GM23338 (cell line): ENCODE data around the gene FASTKD2. TPM values are rescaled to one million over a fixed set of nuclear protein-coding genes. Genes with fewer than 3 reads are reported as not detected.

Experiments
- ATAC-seq: fragments of 200-7000 bp; cut with Tn5 transposase; 3 replicates; pipeline ENCODE4 v1.9.1; 2020
- DNase-seq: peaks from one replicate; pipeline ENCODE4 v3.0.0-alpha.2; 2015; ENCODE audit warnings: low spot score
- H2AFZ ChIP-seq: fragments of 200-600 bp; sonication (generic); 2 replicates; pipeline ENCODE4 v1.8.0; 2016; ENCODE audit warnings: antibody characterized with exemption, mild to moderate bottlenecking, moderate library complexity
- H3F3A ChIP-seq: fragments of 200-600 bp; sonication (generic); replicated peaks from 2 replicates; pipeline ENCODE4 v1.8.0; 2017; ENCODE audit warnings: antibody characterized with exemption, mixed run types, low read depth
- H3K27ac ChIP-seq: fragments of 200-600 bp; sonication (generic); 2 replicates; pipeline ENCODE4 v1.6.1; 2016; ENCODE audit warnings: low read depth
- H3K27me3 ChIP-seq: fragments of 200-600 bp; sonication (generic); 2 replicates; pipeline ENCODE4 v1.8.0; 2016; ENCODE audit warnings: mild to moderate bottlenecking, mixed run types, moderate library complexity; ENCODE audit not compliant: insufficient read depth
- H3K36me3 ChIP-seq: fragments of 200-600 bp; sonication (generic); 2 replicates; pipeline ENCODE4 v1.8.0; 2016; ENCODE audit warnings: mild to moderate bottlenecking; ENCODE audit not compliant: insufficient read depth
- H3K4me1 ChIP-seq: fragments of 200-600 bp; sonication (generic); 2 replicates; pipeline ENCODE4 v1.8.0; 2016; ENCODE audit warnings: mild to moderate bottlenecking, moderate library complexity; ENCODE audit not compliant: insufficient read depth
- H3K4me2 ChIP-seq: fragments of 200-600 bp; sonication (generic); 2 replicates; pipeline ENCODE4 v1.7.1; 2017; ENCODE audit warnings: mixed run types
- H3K4me3 ChIP-seq: fragments of 200-600 bp; sonication (generic); 2 replicates; pipeline ENCODE4 v1.6.1; 2016; ENCODE audit warnings: mixed run types
- H3K79me2 ChIP-seq: fragments of 200-600 bp; sonication (generic); replicated peaks from 2 replicates; pipeline ENCODE4 v1.8.0; 2017; ENCODE audit warnings: mild to moderate bottlenecking; ENCODE audit not compliant: insufficient read depth
- H3K9me2 ChIP-seq: fragments of 200-600 bp; sonication (generic); 2 replicates; pipeline ENCODE4 v1.8.0; 2017; ENCODE audit not compliant: insufficient read depth
- H4K20me1 ChIP-seq: fragments of 200-600 bp; sonication (generic); replicated peaks from 2 replicates; pipeline ENCODE4 v1.8.0; 2017; ENCODE audit warnings: mild to moderate bottlenecking; ENCODE audit not compliant: insufficient read depth
- H3K27ac Mint-ChIP-seq: 2 replicates; pipeline ENCODE4 v1.8.0; 2020; ENCODE audit warnings: inconsistent platforms, mild to moderate bottlenecking, moderate library complexity, mixed read lengths
- H3K27me3 Mint-ChIP-seq: 3 replicates; pipeline ENCODE4 v1.8.0; 2022; ENCODE audit warnings: low read depth, mild to moderate bottlenecking, moderate library complexity, mixed read lengths, inconsistent platforms; ENCODE audit not compliant: insufficient read depth, poor library complexity
- H3K36me3 Mint-ChIP-seq: 3 replicates; pipeline ENCODE4 v1.8.0; 2021; ENCODE audit warnings: low read depth, mild to moderate bottlenecking, inconsistent platforms, moderate library complexity, mixed read lengths
- H3K4me1 Mint-ChIP-seq: 3 replicates; pipeline ENCODE4 v1.8.0; 2020; ENCODE audit warnings: mild to moderate bottlenecking, inconsistent platforms, mixed read lengths
- H3K4me3 Mint-ChIP-seq: 3 replicates; pipeline ENCODE4 v1.8.0; 2021; ENCODE audit warnings: moderate library complexity, mild to moderate bottlenecking, inconsistent platforms, mixed read lengths
- H3K9me3 Mint-ChIP-seq: 3 replicates; pipeline ENCODE4 v1.8.0; 2020; ENCODE audit warnings: moderate library complexity, mild to moderate bottlenecking, inconsistent platforms, mixed read lengths
- EZH2 ChIP-seq: fragments of 200-600 bp; sonication (generic); IDR thresholded peaks from one replicate; pipeline ENCODE4 v1.8.0; 2017; ENCODE audit warnings: antibody characterized with exemption, mild to moderate bottlenecking, low read depth; ENCODE audit not compliant: unreplicated experiment
- POLR2AphosphoS5 ChIP-seq: IDR thresholded peaks from 2 replicates; pipeline ENCODE4 v1.6.1; 2016; ENCODE audit warnings: antibody characterized with exemption, low read depth
- ZNF331 ChIP-seq: fragments of 250-450 bp; sonication (Bioruptor Pico); IDR thresholded peaks from 2 replicates; pipeline ENCODE4 v1.5.0; 2020; ENCODE audit warnings: low read depth, mild to moderate bottlenecking, moderate library complexity
- polyA plus RNA-seq: library from polyadenylated mRNA; unstranded; fragments of >200 nt; fragmentation: Nextera tagmentation; extraction: Ambion mirVana; gene quantifications from 2 replicates; pipeline ENCODE4 v1.2.1, GENCODE V29; 2016
- total RNA-seq: library from RNA; depleted of rRNA; stranded (reverse); fragments of >200 nt; shearing (Covaris generic); gene quantifications from 2 replicates; pipeline ENCODE4 v1.2.3, GENCODE V29; 2014
- TF ChIP-seq, protein P1 (sequence below): fragments of 250-450 bp; sonication (Bioruptor Pico); IDR thresholded peaks from 2 replicates; pipeline ENCODE4 v1.5.0; 2020; ENCODE audit warnings: mild to moderate bottlenecking, moderate library complexity
- TF ChIP-seq, protein P2 (sequence below), 2 experiments: fragments of 200-600 bp in 1 of 2; sonication (generic) in 1 of 2; conservative IDR thresholded peaks; 2 replicates each; pipeline versions ENCODE4 v1.5.1 to v1.6.1; 2016 to 2017; ENCODE audit warnings: antibody characterized with exemption in 2 of 2, low read depth in 2 of 2, mild to moderate bottlenecking in 2 of 2, moderate library complexity in 1 of 2

Gene FASTKD2
- total and polyA plus RNA-seq, 2 experiments from 2014 or later = 20.5 to 48.7 TPM

DNA sequence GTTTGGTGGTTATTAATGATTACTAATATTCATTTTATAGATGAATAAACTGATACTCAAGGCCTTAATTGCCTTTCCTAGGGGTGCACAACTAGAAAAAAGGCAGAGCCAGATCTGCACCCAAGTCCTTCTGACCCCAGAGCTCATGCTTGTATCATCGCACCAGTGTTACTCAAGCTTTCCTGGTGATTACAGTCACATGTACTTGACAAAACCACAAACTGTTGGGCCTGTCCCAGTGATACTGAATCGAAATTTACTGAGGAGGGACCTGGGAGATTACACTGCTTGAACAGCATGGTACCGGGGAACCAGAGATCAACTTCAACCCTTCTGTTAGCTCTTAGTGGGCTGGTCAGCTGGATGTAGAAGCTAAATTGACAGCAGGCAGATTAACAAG lies 33.7 kb downstream of the FASTKD2 start (continued):
- TF ChIP-seq, protein P1, sequence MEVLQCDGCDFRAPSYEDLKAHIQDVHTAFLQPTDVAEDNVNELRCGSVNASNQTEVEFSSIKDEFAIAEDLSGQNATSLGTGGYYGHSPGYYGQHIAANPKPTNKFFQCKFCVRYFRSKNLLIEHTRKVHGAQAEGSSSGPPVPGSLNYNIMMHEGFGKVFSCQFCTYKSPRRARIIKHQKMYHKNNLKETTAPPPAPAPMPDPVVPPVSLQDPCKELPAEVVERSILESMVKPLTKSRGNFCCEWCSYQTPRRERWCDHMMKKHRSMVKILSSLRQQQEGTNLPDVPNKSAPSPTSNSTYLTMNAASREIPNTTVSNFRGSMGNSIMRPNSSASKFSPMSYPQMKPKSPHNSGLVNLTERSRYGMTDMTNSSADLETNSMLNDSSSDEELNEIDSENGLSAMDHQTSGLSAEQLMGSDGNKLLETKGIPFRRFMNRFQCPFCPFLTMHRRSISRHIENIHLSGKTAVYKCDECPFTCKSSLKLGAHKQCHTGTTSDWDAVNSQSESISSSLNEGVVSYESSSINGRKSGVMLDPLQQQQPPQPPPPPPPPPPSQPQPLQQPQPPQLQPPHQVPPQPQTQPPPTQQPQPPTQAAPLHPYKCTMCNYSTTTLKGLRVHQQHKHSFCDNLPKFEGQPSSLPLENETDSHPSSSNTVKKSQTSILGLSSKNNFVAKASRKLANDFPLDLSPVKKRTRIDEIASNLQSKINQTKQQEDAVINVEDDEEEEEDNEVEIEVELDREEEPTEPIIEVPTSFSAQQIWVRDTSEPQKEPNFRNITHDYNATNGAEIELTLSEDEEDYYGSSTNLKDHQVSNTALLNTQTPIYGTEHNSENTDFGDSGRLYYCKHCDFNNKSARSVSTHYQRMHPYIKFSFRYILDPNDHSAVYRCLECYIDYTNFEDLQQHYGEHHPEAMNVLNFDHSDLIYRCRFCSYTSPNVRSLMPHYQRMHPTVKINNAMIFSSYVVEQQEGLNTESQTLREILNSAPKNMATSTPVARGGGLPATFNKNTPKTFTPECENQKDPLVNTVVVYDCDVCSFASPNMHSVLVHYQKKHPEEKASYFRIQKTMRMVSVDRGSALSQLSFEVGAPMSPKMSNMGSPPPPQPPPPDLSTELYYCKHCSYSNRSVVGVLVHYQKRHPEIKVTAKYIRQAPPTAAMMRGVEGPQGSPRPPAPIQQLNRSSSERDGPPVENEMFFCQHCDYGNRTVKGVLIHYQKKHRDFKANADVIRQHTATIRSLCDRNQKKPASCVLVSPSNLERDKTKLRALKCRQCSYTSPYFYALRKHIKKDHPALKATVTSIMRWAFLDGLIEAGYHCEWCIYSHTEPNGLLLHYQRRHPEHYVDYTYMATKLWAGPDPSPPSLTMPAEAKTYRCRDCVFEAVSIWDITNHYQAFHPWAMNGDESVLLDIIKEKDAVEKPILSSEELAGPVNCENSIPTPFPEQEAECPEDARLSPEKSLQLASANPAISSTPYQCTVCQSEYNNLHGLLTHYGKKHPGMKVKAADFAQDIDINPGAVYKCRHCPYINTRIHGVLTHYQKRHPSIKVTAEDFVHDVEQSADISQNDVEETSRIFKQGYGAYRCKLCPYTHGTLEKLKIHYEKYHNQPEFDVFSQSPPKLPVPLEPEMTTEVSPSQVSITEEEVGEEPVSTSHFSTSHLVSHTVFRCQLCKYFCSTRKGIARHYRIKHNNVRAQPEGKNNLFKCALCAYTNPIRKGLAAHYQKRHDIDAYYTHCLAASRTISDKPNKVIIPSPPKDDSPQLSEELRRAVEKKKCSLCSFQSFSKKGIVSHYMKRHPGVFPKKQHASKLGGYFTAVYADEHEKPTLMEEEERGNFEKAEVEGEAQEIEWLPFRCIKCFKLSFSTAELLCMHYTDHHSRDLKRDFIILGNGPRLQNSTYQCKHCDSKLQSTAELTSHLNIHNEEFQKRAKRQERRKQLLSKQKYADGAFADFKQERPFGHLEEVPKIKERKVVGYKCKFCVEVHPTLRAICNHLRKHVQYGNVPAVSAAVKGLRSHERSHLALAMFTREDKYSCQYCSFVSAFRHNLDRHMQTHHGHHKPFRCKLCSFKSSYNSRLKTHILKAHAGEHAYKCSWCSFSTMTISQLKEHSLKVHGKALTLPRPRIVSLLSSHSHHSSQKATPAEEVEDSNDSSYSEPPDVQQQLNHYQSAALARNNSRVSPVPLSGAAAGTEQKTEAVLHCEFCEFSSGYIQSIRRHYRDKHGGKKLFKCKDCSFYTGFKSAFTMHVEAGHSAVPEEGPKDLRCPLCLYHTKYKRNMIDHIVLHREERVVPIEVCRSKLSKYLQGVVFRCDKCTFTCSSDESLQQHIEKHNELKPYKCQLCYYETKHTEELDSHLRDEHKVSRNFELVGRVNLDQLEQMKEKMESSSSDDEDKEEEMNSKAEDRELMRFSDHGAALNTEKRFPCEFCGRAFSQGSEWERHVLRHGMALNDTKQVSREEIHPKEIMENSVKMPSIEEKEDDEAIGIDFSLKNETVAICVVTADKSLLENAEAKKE (CRISPR knock-in tag) = no peak
- no peak for TF ChIP-seq EZH2
- TF ChIP-seq ZNF331 (CRISPR knock-in tag) = no peak

DNA sequence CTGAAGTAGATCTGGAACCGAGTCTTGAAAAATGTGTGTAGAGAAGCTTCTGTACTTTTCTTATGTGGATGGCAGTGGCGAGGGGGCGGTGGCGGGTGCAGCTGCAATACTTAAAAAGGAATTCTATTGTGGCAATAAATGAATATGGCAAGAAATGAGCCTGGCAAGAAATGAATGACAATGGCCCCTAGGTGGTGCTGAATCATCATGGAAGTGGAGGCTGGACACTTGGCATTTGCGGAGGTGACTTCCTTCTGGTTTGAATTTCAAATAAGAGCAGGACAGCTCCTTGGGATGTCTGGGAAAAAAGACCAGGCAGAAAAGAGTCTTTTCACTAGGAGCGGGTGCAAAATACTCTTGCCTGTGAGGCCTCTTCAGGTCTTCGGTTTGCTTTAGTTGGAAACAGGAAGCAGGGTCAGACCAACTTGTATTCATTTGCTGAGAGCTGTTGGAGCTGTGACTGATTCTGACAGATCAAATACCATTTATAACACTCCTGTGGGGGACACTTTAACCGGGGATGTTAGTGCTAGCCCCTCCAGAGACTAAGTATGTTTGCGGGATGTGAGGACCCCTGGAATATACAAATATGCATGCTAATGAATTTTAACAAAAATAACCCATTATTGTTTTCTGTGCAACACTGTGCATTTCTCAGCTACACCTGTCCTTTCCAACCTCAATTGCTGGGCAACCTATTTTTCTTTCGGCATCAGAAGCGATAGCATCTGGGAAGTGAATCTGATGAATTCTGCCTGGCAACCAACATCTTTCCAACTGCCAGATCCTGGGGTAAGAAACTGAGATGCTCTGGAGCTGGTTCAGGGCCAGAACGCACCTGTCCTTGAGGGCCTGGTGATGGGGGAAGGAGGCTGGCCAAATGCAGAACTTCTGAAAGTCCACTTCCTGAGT lies 35.4 kb downstream of the FASTKD2 start:
- Histone ChIP-seq H3K4me2 (peak overlapping the region; percentile 36), H3K9me2 (no peaks in the 10 kb centered on the region), H3K4me1 (peaks cover 58% of the 10 kb centered on the region), H3K79me2 (peaks cover 3% of the 10 kb centered on the region; the same call in 1 of the 2 replicates), H4K20me1 (no peaks in the 10 kb centered on the region), H3K36me3 (peaks cover 4% of the 10 kb centered on the region; the same call in 1 of the 2 replicates), H3F3A (peaks cover 16% of the 10 kb centered on the region), H3K27me3 (no peaks in the 10 kb centered on the region), H3K27ac (peak overlapping the region; percentile 81), H3K4me3 (peak overlapping the region; percentile 3; the same call in 1 of the 2 replicates), H2AFZ (no peak overlapping the region)
- Mint-ChIP-seq H3K36me3 (peaks cover 8% of the 10 kb centered on the region; the same call in 2 of the 3 replicates), H3K27ac (peak overlapping the region; percentile 91), H3K4me3 (peak overlapping the region; percentile 14; the same call in 1 of the 3 replicates), H3K9me3 (no peaks in the 10 kb centered on the region), H3K4me1 (peaks cover 42% of the 10 kb centered on the region), H3K27me3 (no peaks in the 10 kb centered on the region)
- peak; percentile 63 for ATAC-seq
- DNase-seq = peak; percentile 89
- TF ChIP-seq, protein P2, sequence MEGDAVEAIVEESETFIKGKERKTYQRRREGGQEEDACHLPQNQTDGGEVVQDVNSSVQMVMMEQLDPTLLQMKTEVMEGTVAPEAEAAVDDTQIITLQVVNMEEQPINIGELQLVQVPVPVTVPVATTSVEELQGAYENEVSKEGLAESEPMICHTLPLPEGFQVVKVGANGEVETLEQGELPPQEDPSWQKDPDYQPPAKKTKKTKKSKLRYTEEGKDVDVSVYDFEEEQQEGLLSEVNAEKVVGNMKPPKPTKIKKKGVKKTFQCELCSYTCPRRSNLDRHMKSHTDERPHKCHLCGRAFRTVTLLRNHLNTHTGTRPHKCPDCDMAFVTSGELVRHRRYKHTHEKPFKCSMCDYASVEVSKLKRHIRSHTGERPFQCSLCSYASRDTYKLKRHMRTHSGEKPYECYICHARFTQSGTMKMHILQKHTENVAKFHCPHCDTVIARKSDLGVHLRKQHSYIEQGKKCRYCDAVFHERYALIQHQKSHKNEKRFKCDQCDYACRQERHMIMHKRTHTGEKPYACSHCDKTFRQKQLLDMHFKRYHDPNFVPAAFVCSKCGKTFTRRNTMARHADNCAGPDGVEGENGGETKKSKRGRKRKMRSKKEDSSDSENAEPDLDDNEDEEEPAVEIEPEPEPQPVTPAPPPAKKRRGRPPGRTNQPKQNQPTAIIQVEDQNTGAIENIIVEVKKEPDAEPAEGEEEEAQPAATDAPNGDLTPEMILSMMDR (conservative IDR thresholded peaks at IDR 0.05; ENCODE audit: low read depth in 2 of 2) = peak; percentile 82 to 91
- no peak for TF ChIP-seq EZH2
- peak; percentile 28; the same call in 1 of the 2 replicates for TF ChIP-seq POLR2AphosphoS5
